H1 (cell line): ENCODE data around the gene ATP6AP1. TPM values are rescaled to one million over a fixed set of nuclear protein-coding genes. Genes with fewer than 3 reads are reported as not detected.

Experiments used
- CTCF ChIA-PET: fragments of 300-600 bp; sonication (Branson Sonifier 250); formaldehyde crosslinking; loops from one replicate; lab custom pipeline; 2021; ENCODE audit not compliant: partially characterized antibody; lab: Charles Lee
- POLR2A ChIA-PET: fragments of 300-600 bp; sonication (Branson Sonifier 250); formaldehyde crosslinking; loops from one replicate; lab custom pipeline; 2021; ENCODE audit warnings: inconsistent platforms; ENCODE audit not compliant: partially characterized antibody; lab: Charles Lee
- DNase-seq, 2 experiments: peaks; one replicate each; pipeline versions ENCODE4 v3.0.0 to v3.0.0-alpha.2; 2010 to 2022; ENCODE audit warnings: low spot score in 2 of 2, low read depth in 1 of 2, mixed read lengths in 1 of 2
- FAIRE-seq: peaks from 2 replicates; lab custom pipeline; 2011; peaks lifted over from hg19 to GRCh38; lab: Jason Lieb, UNC
- H2AFZ ChIP-seq: 2 replicates; pipeline ENCODE4 v1.8.1; 2012; ENCODE audit warnings: low read length, inconsistent platforms
- H2AK5ac ChIP-seq: 2 replicates; pipeline ENCODE4 v1.6.1; 2013; ENCODE audit warnings: low read depth, low read length
- H2BK120ac ChIP-seq: replicated peaks from 2 replicates; pipeline ENCODE3; 2013; ENCODE audit warnings: low read depth, low read length, inconsistent platforms
- H2BK12ac ChIP-seq: 2 replicates; pipeline ENCODE4 v1.6.1; 2013; ENCODE audit warnings: low read depth, low read length
- H2BK15ac ChIP-seq: 2 replicates; pipeline ENCODE4 v1.6.1; 2013; ENCODE audit warnings: low read length
- H2BK20ac ChIP-seq: 2 replicates; pipeline ENCODE4 v1.6.1; 2013; ENCODE audit warnings: low read length
- H2BK5ac ChIP-seq: 2 replicates; pipeline ENCODE4 v1.6.1; 2013; ENCODE audit warnings: low read depth, low read length
- H3K14ac ChIP-seq: 2 replicates; pipeline ENCODE4 v1.6.1; 2013; ENCODE audit warnings: inconsistent platforms; ENCODE audit not compliant: insufficient read length
- H3K18ac ChIP-seq: 2 replicates; pipeline ENCODE4 v1.6.1; 2013; ENCODE audit warnings: low read length; ENCODE audit errors: extremely low read depth
- H3K23ac ChIP-seq: 2 replicates; pipeline ENCODE4 v1.6.1; 2013; ENCODE audit warnings: inconsistent platforms; ENCODE audit not compliant: insufficient read length
- H3K23me2 ChIP-seq: 2 replicates; pipeline ENCODE4 v1.6.1; 2013; ENCODE audit warnings: low read depth, low read length
- H3K27ac ChIP-seq: 2 replicates; pipeline ENCODE4 v1.6.1; 2011; ENCODE audit warnings: low read depth, low read length, inconsistent platforms
- H3K27me3 ChIP-seq, 4 experiments: replicated peaks in 1 of 4; 1 replicate in 1 of 4; 2 replicates in 3 of 4; pipeline versions ENCODE4 v1.6.1 to v1.8.1; 2011 to 2013; ENCODE audit warnings: low read length in 3 of 4, mild to moderate bottlenecking in 3 of 4, inconsistent platforms in 2 of 4, mixed read lengths in 2 of 4, moderate library complexity in 1 of 4; ENCODE audit not compliant: control insufficient read depth in 3 of 4, insufficient read depth in 3 of 4; ENCODE audit errors: extremely low read depth in 1 of 4
- H3K36me3 ChIP-seq, 4 experiments: 2 replicates each; pipeline versions ENCODE4 v1.6.1 to v1.8.1; 2011 to 2013; ENCODE audit warnings: mild to moderate bottlenecking in 4 of 4, low read length in 3 of 4, moderate library complexity in 2 of 4, control low read depth in 1 of 4, inconsistent platforms in 1 of 4; ENCODE audit not compliant: insufficient read depth in 4 of 4, control insufficient read depth in 2 of 4
- H3K4ac ChIP-seq: replicated peaks from 2 replicates; pipeline ENCODE3; 2013; ENCODE audit warnings: low read length, low read depth, mixed read lengths, inconsistent platforms; ENCODE audit not compliant: insufficient read length
- H3K4me1 ChIP-seq, 4 experiments: replicated peaks in 1 of 4; 1 replicate in 1 of 4; 2 replicates in 3 of 4; pipeline versions ENCODE4 v1.6.1 to v1.8.1; 2011 to 2013; ENCODE audit warnings: low read length in 3 of 4, inconsistent platforms in 2 of 4, mixed read lengths in 1 of 4; ENCODE audit not compliant: insufficient read depth in 4 of 4, control insufficient read depth in 3 of 4
- H3K4me2 ChIP-seq, 2 experiments: 2 replicates each; pipeline versions ENCODE4 v1.6.1 to v1.8.1; 2011 to 2013; ENCODE audit warnings: low read depth in 2 of 2, low read length in 2 of 2, control low read depth in 1 of 2, inconsistent platforms in 1 of 2, mild to moderate bottlenecking in 1 of 2; ENCODE audit not compliant: insufficient read depth in 1 of 2
- H3K4me3 ChIP-seq, 4 experiments: fragments of 200-600, 300-600 bp in 1 of 4; sonication (generic), shearing (Covaris generic), sonication (Bioruptor Twin) in 1 of 4; 2 replicates each; pipeline versions ENCODE4 v1.5.1 to v1.8.1; 2011 to 2016; ENCODE audit warnings: low read length in 4 of 4, low read depth in 3 of 4, control low read depth in 2 of 4, inconsistent platforms in 2 of 4, mild to moderate bottlenecking in 2 of 4, mixed read lengths in 1 of 4, moderate library complexity in 1 of 4; ENCODE audit not compliant: insufficient read depth in 2 of 4; ENCODE audit errors: extremely low read depth in 1 of 4
- H3K56ac ChIP-seq: replicated peaks from 2 replicates; pipeline ENCODE3; 2013; ENCODE audit warnings: low read depth, mild to moderate bottlenecking, mixed read lengths, low read length, inconsistent platforms; ENCODE audit not compliant: insufficient read length
- H3K79me1 ChIP-seq: 2 replicates; pipeline ENCODE4 v1.6.1; 2013; ENCODE audit warnings: low read depth, low read length, control low read depth
- H3K79me2 ChIP-seq, 2 experiments: 2 replicates each; pipeline versions ENCODE4 v1.6.1 to v1.8.1; 2012 to 2013; ENCODE audit warnings: low read length in 2 of 2, mild to moderate bottlenecking in 2 of 2, inconsistent platforms in 1 of 2; ENCODE audit not compliant: insufficient read depth in 2 of 2, control insufficient read depth in 1 of 2
- H3K9ac ChIP-seq, 4 experiments: replicated peaks in 1 of 4; 1 replicate in 1 of 4; 2 replicates in 3 of 4; pipeline versions ENCODE4 v1.6.1 to v1.8.1; 2011 to 2013; ENCODE audit warnings: low read depth in 3 of 4, low read length in 3 of 4, control low read depth in 2 of 4, mild to moderate bottlenecking in 2 of 4, moderate library complexity in 2 of 4, inconsistent platforms in 1 of 4; ENCODE audit errors: extremely low read depth in 1 of 4
- H3K9me3 ChIP-seq, 2 experiments: 2 replicates each; pipeline versions ENCODE4 v1.6.1 to v1.8.1; 2012 to 2013; ENCODE audit warnings: mild to moderate bottlenecking in 2 of 2, moderate library complexity in 2 of 2, control low read depth in 1 of 2, inconsistent platforms in 1 of 2, low read depth in 1 of 2, low read length in 1 of 2, mixed read lengths in 1 of 2; ENCODE audit not compliant: insufficient read depth in 2 of 2
- H4K20me1 ChIP-seq, 2 experiments: replicated peaks in 1 of 2; 2 replicates each; pipeline versions ENCODE3 to v1.8.1; 2011 to 2013; ENCODE audit warnings: inconsistent platforms in 2 of 2, low read length in 2 of 2, mild to moderate bottlenecking in 1 of 2; ENCODE audit not compliant: insufficient read depth in 2 of 2, control insufficient read depth in 1 of 2
- H4K5ac ChIP-seq: 2 replicates; pipeline ENCODE4 v1.6.1; 2013; ENCODE audit warnings: low read length, low read depth, mixed read lengths, inconsistent platforms; ENCODE audit not compliant: insufficient read length
- H4K8ac ChIP-seq: 2 replicates; pipeline ENCODE4 v1.8.0; 2013; ENCODE audit warnings: mild to moderate bottlenecking, moderate library complexity, low read length, inconsistent platforms; ENCODE audit not compliant: insufficient read depth; ENCODE audit errors: extremely low read depth
- H4K91ac ChIP-seq: replicated peaks from 2 replicates; pipeline ENCODE3; 2013; ENCODE audit warnings: low read length, mixed read lengths, inconsistent platforms; ENCODE audit not compliant: insufficient read length
- JUND ChIP-seq: IDR thresholded peaks from 2 replicates; pipeline ENCODE4 v1.6.1; 2011; ENCODE audit warnings: mild to moderate bottlenecking, improper control_type of control experiment, low read length
- POLR2AphosphoS5 ChIP-seq: IDR thresholded peaks from 2 replicates; pipeline ENCODE4 v1.6.1; 2011; ENCODE audit warnings: low read depth, low read length
- RFX5 ChIP-seq: IDR thresholded peaks from 2 replicates; pipeline ENCODE4 v1.6.1; 2011; ENCODE audit warnings: low read depth, low read length, improper control_type of control experiment, borderline replicate concordance
- SIN3A ChIP-seq, 2 experiments: IDR thresholded peaks in 1 of 2; conservative IDR thresholded peaks in 1 of 2; 2 replicates each; pipeline ENCODE4 v1.6.1; 2011 to 2012; ENCODE audit warnings: low read length in 2 of 2, improper control_type of control experiment in 1 of 2, low read depth in 1 of 2, mild to moderate bottlenecking in 1 of 2
- WGBS, 2 experiments: shearing (Covaris generic) in 1 of 2; methylation state at CpG; one replicate each; pipeline versions ENCODE4 v1.1.6 to v1.1.7; 2013 to 2015; ENCODE audit warnings: low lambda C conversion rate in 2 of 2, mixed read lengths in 2 of 2, inconsistent platforms in 1 of 2, low coverage in 1 of 2, missing lambda C conversion rate in 1 of 2; ENCODE audit not compliant: insufficient replicate concordance in 2 of 2, insufficient coverage in 1 of 2, insufficient read length in 1 of 2; ENCODE audit errors: extremely low coverage in 1 of 2, missing lambda C conversion rate in 1 of 2; 5-methylcytosine and 5-hydroxymethylcytosine counted together
- polyA plus RNA-seq, 7 experiments: library from polyadenylated mRNA; depleted of rRNA in 3 of 7; stranded (reverse) in 5 of 7; unstranded in 2 of 7; fragments of >200 nt in 5 of 7; fragments of 200-250 nt in 2 of 7; gene quantifications; 1 replicate in 5 of 7; 2 replicates in 1 of 7; 4 replicates in 1 of 7; pipeline versions ENCODE4 v1.2.1 to v1.2.3, GENCODE V29; 2011 to 2013; ENCODE audit warnings: missing spikeins in 2 of 7, mixed read lengths in 2 of 7
- total RNA-seq: library from RNA; stranded (reverse); fragmentation: NEBNext Ultra II Directional; extraction: Animal tissue kit (Norgen Biotek cat#: 25700); gene quantifications from 2 replicates; pipeline ENCODE4 v1.2.1, GENCODE V29; 2021

Gene ATP6AP1
- total and polyA plus RNA-seq, 2 of the 8 experiments (the other 6 are each of a cell fraction or from before 2014, with no cell fraction given), result 44.6 to 80.8 TPM

DNA sequence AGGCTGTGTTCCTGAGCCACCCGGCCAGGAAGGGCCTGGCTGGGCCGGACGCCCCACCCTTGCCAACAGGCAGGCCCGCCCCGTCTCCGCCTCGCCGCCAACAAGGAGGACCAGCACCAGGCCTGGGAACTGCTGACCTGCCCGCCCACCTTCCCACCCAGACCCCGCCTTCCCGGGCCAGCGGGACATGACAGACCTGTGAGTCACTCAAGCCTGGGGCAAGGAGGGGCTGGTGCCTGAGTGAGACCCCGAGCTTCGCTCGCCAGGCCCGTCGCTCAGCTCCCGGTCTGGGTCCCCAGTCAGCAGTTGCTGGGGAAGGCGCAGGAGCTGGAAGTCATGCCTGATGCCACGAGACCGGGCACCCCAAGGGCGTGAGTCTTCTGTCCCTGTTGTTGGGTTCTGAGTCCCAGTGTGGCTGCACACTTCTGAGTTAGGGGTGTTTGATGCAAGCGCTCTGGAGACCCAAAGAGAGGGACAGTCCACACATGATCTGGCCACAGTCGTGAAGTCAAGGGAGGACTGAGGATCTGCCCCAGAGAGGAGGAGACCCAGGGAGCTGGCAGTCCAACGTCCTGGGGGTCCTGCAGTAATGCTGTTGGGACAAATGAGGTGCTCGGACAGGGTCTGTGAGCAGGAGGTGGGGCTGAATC, 19.1 kb upstream of the ATP6AP1 start, which contains the start of gene DNASE1L1:
DNASE1L1 (minus strand) TSS at position 33 of the 650 bp plus-strand sequence. CDS start 3,686 bp downstream, outside the sequence.
- Histone ChIP-seq H3K79me1 (no peaks in the 10 kb centered on the region), H3K4me1 (peaks cover 2 to 11% (median 3%) of the 10 kb centered on the region in 4 experiments; a peak in 4 of 7 replicates), H4K20me1 (no peaks in the 10 kb centered on the region), H4K8ac (no peak within 1 kb of the TSS), H2BK12ac (no peak within 1 kb of the TSS), H3K36me3 (peaks cover 0 to 5% (median 0%) of the 10 kb centered on the region in 4 experiments; a peak in 1 of 8 replicates), H3K4me3 (peak within 1 kb of the TSS; percentile 7 to 52 (median 22); a peak in 6 of 8 replicates), H2BK120ac (no peak within 1 kb of the TSS), H2BK5ac (peak within 1 kb of the TSS; percentile 32; the same call in 1 of the 2 replicates), H3K79me2 (no peaks in the 10 kb centered on the region), H3K4me2 (peak within 1 kb of the TSS; percentile 64 to 66), H4K5ac (no peak within 1 kb of the TSS), H3K4ac (no peak within 1 kb of the TSS), H3K14ac (no peak within 1 kb of the TSS), H3K18ac (no peak within 1 kb of the TSS), H3K9ac (no peak within 1 kb of the TSS; a peak in 3 of 7 replicates), H2AK5ac (no peak within 1 kb of the TSS), H2BK20ac (no peak within 1 kb of the TSS), H3K9me3 (no peaks in the 10 kb centered on the region), H2AFZ (no peak within 1 kb of the TSS), H3K27me3 (no peaks in the 10 kb centered on the region), H4K91ac (no peak within 1 kb of the TSS), H3K27ac (0 out of 2 replicates have a peak within 1 kb of the TSS, but pooled peaks have one; percentile 36), H3K56ac (no peak within 1 kb of the TSS), H3K23me2 (no peaks in the 10 kb centered on the region), H2BK15ac (no peak within 1 kb of the TSS)
- peak; percentile 81 to 87 for DNase-seq
- POLR2A ChIA-PET, result interaction anchor here (0.7 to 6.4 kb wide), 8 partner anchors 10 to 440 kb away, joined by 3 to 124 read pairs (median 4); partner anchors contain the start of genes ATP6AP1, EMD, RPL10 and SLC10A3
- CTCF ChIA-PET, result interaction anchor here (0.7 to 2.3 kb wide), 5 partner anchors 11 to 486 kb away, joined by 3 to 10 read pairs (median 3); partner anchors contain the start of genes FLNA and RPL10
- 34% methylated on average over 13 of the region's 26 CpGs; no CpG with 5 or more reads in 1 of the 2 experiments for WGBS, 2 experiments
- FAIRE-seq, result peak; percentile 57
- peak; percentile 81 for TF ChIP-seq RFX5
- TF ChIP-seq POLR2AphosphoS5, result no peak
- TF ChIP-seq JUND, result peak; percentile 84
- TF ChIP-seq SIN3A (conservative IDR thresholded peaks at IDR 0.05 in 1 of 2, IDR thresholded peaks at IDR 0.05 in 1 of 2; ENCODE audit: low read depth in 1 of 2, low read length in 2 of 2), result peak in 1 of 2 experiments; percentile 59; a peak in 1 of 4 replicates
- TF ChIP-seq, all 59 proteins: peak for 3
- no peak within 1 kb of the TSS for H3K23ac ChIP-seq
